SU-DHL-6 (cell line): ENCODE results near the gene IGSF6.
"Not testable (repeated sequence)": the region's sequence is repeated elsewhere in the genome, so short reads cannot be mapped to it uniquely, and the experiment has no call there.

Experiments
- H2AFZ ChIP-seq: fragments of 200-600 bp; sonication (generic); 2 replicates; pipeline ENCODE4 v1.6.1; 2014; ENCODE audit warnings: low read depth, mild to moderate bottlenecking, moderate library complexity, mixed read lengths, antibody characterized with exemption, low read length; ENCODE audit not compliant: severe bottlenecking
- H3F3A ChIP-seq: fragments of 200-600 bp; shearing (Covaris generic); 2 replicates; pipeline ENCODE4 v1.6.0; 2016; ENCODE audit warnings: antibody characterized with exemption, mild to moderate bottlenecking; ENCODE audit not compliant: insufficient read depth
- H3K27ac ChIP-seq: fragments of 200-600 bp; sonication (generic); 2 replicates; pipeline ENCODE4 v1.5.1; 2016; ENCODE audit warnings: low read depth, mild to moderate bottlenecking, low read length, moderate library complexity, mixed read lengths
- H3K27me3 ChIP-seq: fragments of 200-600 bp; sonication (generic), shearing (Covaris generic); 2 replicates; pipeline ENCODE4 v1.6.0; 2014; ENCODE audit warnings: mild to moderate bottlenecking, low read length
- H3K36me3 ChIP-seq: fragments of 200-600 bp; sonication (generic); 2 replicates; pipeline ENCODE4 v1.6.1; 2014; ENCODE audit warnings: mild to moderate bottlenecking, low read length, mixed read lengths
- H3K4me2 ChIP-seq: fragments of 300-600, 200-600 bp; shearing (Covaris generic), sonication (generic); 2 replicates; pipeline ENCODE4 v1.6.0; 2014; ENCODE audit warnings: low read length, low read depth, mild to moderate bottlenecking; ENCODE audit not compliant: poor library complexity, severe bottlenecking
- H3K4me3 ChIP-seq: fragments of 200-600 bp; sonication (generic); 2 replicates; pipeline ENCODE4 v1.5.1; 2014; ENCODE audit warnings: antibody characterized with exemption, low read length, mild to moderate bottlenecking, mixed read lengths; ENCODE audit not compliant: insufficient read depth, poor library complexity, severe bottlenecking
- H3K79me2 ChIP-seq: fragments of 200-600 bp; sonication (generic); 2 replicates; pipeline ENCODE4 v1.6.1; 2014; ENCODE audit warnings: mild to moderate bottlenecking, low read length, moderate library complexity; ENCODE audit not compliant: insufficient read depth
- H3K9ac ChIP-seq: fragments of 200-600 bp; sonication (generic); 2 replicates; pipeline ENCODE4 v1.7.0; 2014; ENCODE audit warnings: mild to moderate bottlenecking, low read length
- H3K9me2 ChIP-seq: fragments of 200-600 bp; sonication (generic); replicated peaks from 2 replicates; pipeline ENCODE4 v1.6.1; 2014; ENCODE audit warnings: low read length; ENCODE audit not compliant: insufficient read depth
- H3K9me3 ChIP-seq: fragments of 200-600 bp; sonication (generic); 2 replicates; pipeline ENCODE4 v1.6.1; 2014; ENCODE audit warnings: low read length, mixed read lengths; ENCODE audit not compliant: insufficient read depth
- H4K20me1 ChIP-seq: fragments of 200-600 bp; sonication (generic); 2 replicates; pipeline ENCODE4 v1.6.1; 2014; ENCODE audit warnings: low read depth, mild to moderate bottlenecking, antibody characterized with exemption, low read length, moderate library complexity, mixed read lengths
- CTCF ChIP-seq: fragments of 200-600 bp; sonication (generic); IDR thresholded peaks from one replicate; pipeline ENCODE4 v1.5.1; 2017; ENCODE audit warnings: antibody characterized with exemption, mild to moderate bottlenecking, low read length, moderate library complexity; ENCODE audit not compliant: insufficient read depth, poor library complexity, severe bottlenecking
- EZH2phosphoT487 ChIP-seq: fragments of 200-600 bp; sonication (generic), shearing (Covaris generic); conservative IDR thresholded peaks from 2 replicates; pipeline ENCODE4 v1.6.1; 2018; ENCODE audit warnings: mild to moderate bottlenecking, antibody characterized with exemption, low read length, moderate library complexity, mixed read lengths

Gene IGSF6

GRCh38 chr16:21637032-21637968, 15.1 kb downstream of the IGSF6 start:
- H3K4me3 ChIP-seq: no peak overlapping the region
- H3K27ac ChIP-seq: no peak overlapping the region
- H4K20me1 ChIP-seq: no peaks in the 10 kb centered on the region
- H3K9me3 ChIP-seq: no peaks in the 10 kb centered on the region
- TF ChIP-seq CTCF (no peak), EZH2phosphoT487 (no peak)
- no peak overlapping the region for H3K4me2 ChIP-seq
- H3K9me2 ChIP-seq: no peaks in the 10 kb centered on the region
- H3K36me3 ChIP-seq: no peaks in the 10 kb centered on the region
- H3K9ac ChIP-seq: no peak overlapping the region
- H2AFZ ChIP-seq: no peak overlapping the region
- peaks cover 15% of the 10 kb centered on the region for H3F3A ChIP-seq
- H3K27me3 ChIP-seq: no peaks in the 10 kb centered on the region
- no peaks in the 10 kb centered on the region for H3K79me2 ChIP-seq

- H3K4me3 ChIP-seq, H4K20me1 ChIP-seq, H3K4me2 ChIP-seq, H3K9ac ChIP-seq, H3K27me3 ChIP-seq, H2AFZ ChIP-seq, H3K79me2 ChIP-seq, H3K27ac ChIP-seq, H3K9me3 ChIP-seq, H3K9me2 ChIP-seq, H3K36me3 ChIP-seq: not testable (repeated sequence)
- peaks cover 15% of the 10 kb centered on the region for H3F3A ChIP-seq
Measured at GRCh38 chr16:21635694-21636093, 16.7 kb downstream of the IGSF6 start.

GRCh38 chr16:21634216-21634615, 18.2 kb downstream of the IGSF6 start:
- Histone ChIP-seq H3F3A (peaks cover 11% of the 10 kb centered on the region; the same call in 1 of the 2 replicates), H3K9me2 (no peaks in the 10 kb centered on the region), H3K27me3 (no peaks in the 10 kb centered on the region), H3K9me3 (no peaks in the 10 kb centered on the region), H3K79me2 (no peaks in the 10 kb centered on the region), H4K20me1 (no peaks in the 10 kb centered on the region), H3K4me2 (no peak overlapping the region), H3K27ac (no peak overlapping the region), H2AFZ (no peak overlapping the region), H3K4me3 (no peak overlapping the region), H3K36me3 (no peaks in the 10 kb centered on the region), H3K9ac (no peak overlapping the region)
- no peak for TF ChIP-seq EZH2phosphoT487
- no peak for TF ChIP-seq CTCF

- H3K36me3 ChIP-seq, H3F3A ChIP-seq, H3K4me2 ChIP-seq, H4K20me1 ChIP-seq, H3K79me2 ChIP-seq, H3K9me3 ChIP-seq, H3K9ac ChIP-seq, H3K27me3 ChIP-seq, H3K9me2 ChIP-seq, H2AFZ ChIP-seq, H3K4me3 ChIP-seq, H3K27ac ChIP-seq: not testable (repeated sequence)
Measured at GRCh38 chr16:21631951-21632575, 20.3 kb downstream of the IGSF6 start.

GRCh38 chr16:21631376-21631775, 21.0 kb downstream of the IGSF6 start:
- not testable (repeated sequence) for H3K4me2 ChIP-seq, H3K36me3 ChIP-seq, H3K9ac ChIP-seq, H3K9me2 ChIP-seq, H3K4me3 ChIP-seq, H3K9me3 ChIP-seq, H3K27ac ChIP-seq, H3K79me2 ChIP-seq, H4K20me1 ChIP-seq, H2AFZ ChIP-seq, H3K27me3 ChIP-seq, H3F3A ChIP-seq

GRCh38 chr16:21630866-21631265, 21.5 kb downstream of the IGSF6 start:
- H3K9me2 ChIP-seq, H3K36me3 ChIP-seq, H3K4me3 ChIP-seq, H3K79me2 ChIP-seq, H3K9ac ChIP-seq, H3K9me3 ChIP-seq, H3K27me3 ChIP-seq, H4K20me1 ChIP-seq, H2AFZ ChIP-seq, H3K27ac ChIP-seq, H3F3A ChIP-seq, H3K4me2 ChIP-seq: not testable (repeated sequence)
